ENCODE data around the gene RORC. TPM values are rescaled to one million over a fixed set of nuclear protein-coding genes. Genes with fewer than 3 reads are reported as not detected.
A peak's percentile ranks its signal among the peaks of the same experiment; 100 is the strongest.

Gene RORC
- total RNA-seq, 1 donor from 2014 or later: not detected

DNA sequence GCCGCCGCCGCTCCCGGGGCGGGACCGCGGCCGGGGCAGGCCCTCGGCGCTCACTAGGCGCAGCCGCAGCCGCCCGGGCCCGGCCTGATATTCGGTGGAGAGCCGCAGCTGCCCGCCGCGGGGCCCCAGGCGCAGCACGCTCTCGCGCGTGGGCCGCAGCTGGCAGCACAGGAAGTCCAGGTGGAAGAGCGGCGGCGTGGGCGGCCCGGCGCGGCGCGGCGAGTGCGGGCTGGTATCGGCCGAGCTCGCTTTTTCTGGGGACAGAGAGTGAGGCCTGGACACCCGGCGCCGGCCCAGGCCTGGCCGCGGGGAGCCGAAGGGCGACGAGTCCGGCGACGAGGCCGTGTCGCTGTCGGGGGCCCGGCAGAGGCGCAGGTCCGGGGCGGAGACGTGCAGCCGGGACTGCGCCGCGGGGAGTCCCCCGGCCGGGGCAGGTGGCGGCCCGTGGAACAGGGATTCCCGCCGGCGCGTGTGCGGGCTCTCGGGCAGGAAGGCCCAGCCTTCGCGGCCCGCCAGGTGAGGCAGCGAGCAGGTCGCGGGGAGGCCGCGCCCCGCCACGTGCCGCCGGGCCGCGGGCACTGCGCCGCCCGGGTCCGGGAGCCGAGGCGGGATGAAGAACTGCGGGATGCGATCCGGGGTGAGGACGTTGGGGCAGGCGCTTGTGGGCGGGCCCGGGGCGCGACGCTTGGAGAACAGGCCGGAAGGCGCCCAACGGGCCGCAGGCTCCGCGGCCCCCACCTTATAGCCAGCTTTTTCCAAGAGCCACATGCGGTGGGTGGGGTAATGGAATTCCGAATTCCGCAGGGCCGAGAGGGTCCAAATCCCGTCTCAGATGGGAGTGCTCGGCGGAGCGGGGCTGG lies 6.8 kb upstream of the RORC start:
- TF ChIP-seq, protein P1, sequence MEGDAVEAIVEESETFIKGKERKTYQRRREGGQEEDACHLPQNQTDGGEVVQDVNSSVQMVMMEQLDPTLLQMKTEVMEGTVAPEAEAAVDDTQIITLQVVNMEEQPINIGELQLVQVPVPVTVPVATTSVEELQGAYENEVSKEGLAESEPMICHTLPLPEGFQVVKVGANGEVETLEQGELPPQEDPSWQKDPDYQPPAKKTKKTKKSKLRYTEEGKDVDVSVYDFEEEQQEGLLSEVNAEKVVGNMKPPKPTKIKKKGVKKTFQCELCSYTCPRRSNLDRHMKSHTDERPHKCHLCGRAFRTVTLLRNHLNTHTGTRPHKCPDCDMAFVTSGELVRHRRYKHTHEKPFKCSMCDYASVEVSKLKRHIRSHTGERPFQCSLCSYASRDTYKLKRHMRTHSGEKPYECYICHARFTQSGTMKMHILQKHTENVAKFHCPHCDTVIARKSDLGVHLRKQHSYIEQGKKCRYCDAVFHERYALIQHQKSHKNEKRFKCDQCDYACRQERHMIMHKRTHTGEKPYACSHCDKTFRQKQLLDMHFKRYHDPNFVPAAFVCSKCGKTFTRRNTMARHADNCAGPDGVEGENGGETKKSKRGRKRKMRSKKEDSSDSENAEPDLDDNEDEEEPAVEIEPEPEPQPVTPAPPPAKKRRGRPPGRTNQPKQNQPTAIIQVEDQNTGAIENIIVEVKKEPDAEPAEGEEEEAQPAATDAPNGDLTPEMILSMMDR (IDR thresholded peaks at IDR 0.05; ENCODE audit: partially characterized antibody, unreplicated experiment): no peak
- H3K9me3 Mint-ChIP-seq (ENCODE audit: unreplicated experiment): peaks cover 6% of the 10 kb centered on the region

DNA sequence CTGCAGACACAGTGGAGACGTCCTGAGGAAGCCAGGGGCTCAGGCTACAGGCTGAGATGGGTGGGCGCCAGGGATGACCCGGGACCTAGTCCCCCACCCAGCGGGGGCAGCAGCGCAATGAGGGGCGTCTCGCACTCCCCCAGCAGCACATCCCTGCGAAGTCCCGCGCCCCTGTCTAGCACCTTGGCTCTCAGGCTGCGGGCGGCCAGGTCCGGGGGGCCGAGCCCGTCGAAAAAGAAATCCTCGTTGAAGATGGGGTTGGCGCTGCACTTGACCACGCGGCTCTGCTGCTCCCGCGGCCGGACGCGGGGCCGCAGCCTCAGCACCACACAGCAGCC lies 6.3 kb upstream of the RORC start:
- no peak for DNase-seq
- Mint-ChIP-seq H3K27me3 (ENCODE audit: unreplicated experiment) (peaks cover 23% of the 10 kb centered on the region), H3K27ac (ENCODE audit: unreplicated experiment) (no peak overlapping the region), H3K4me3 (ENCODE audit: unreplicated experiment) (peak overlapping the region; percentile 63), H3K9me3 (ENCODE audit: unreplicated experiment) (peaks cover 6% of the 10 kb centered on the region), H3K36me3 (ENCODE audit: unreplicated experiment) (no peaks in the 10 kb centered on the region), H3K4me1 (ENCODE audit: low read depth, unreplicated experiment) (peaks cover 4% of the 10 kb centered on the region)
- TF ChIP-seq, protein P1 (IDR thresholded peaks at IDR 0.05; ENCODE audit: partially characterized antibody, unreplicated experiment): no peak

More for the DNA sequence above, 6.8 kb upstream of the RORC start:
- no peak overlapping the region for H3K27ac Mint-ChIP-seq (ENCODE audit: unreplicated experiment)
- peaks cover 23% of the 10 kb centered on the region for H3K27me3 Mint-ChIP-seq (ENCODE audit: unreplicated experiment)
- no peaks in the 10 kb centered on the region for H3K36me3 Mint-ChIP-seq (ENCODE audit: unreplicated experiment)
- H3K4me3 Mint-ChIP-seq (ENCODE audit: unreplicated experiment): peak overlapping the region; percentile 82
- peaks cover 4% of the 10 kb centered on the region for H3K4me1 Mint-ChIP-seq (ENCODE audit: low read depth, unreplicated experiment)
- DNase-seq: no peak

DNA sequence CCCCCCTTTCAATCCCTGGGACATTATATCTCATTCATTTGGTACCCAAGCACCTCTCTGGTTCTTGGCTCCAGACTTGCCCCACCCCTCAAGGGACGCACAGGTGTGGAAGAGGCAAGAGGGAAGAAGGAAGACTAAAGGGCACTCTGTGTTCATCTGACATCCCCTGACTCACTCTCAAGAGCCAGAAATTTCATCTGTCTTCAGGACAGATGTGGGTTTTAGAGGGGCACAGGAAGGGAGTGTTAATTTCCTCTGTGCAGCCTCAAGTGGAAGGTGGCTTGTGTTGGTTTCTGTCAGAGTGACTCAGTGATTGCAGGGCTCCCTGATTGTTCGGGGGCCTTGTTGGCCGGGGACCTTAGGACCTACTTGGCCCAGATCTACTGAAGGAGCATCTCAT lies 5.6 kb upstream of the RORC start:
- TF ChIP-seq, protein P1 (IDR thresholded peaks at IDR 0.05; ENCODE audit: partially characterized antibody, unreplicated experiment): no peak
- Mint-ChIP-seq H3K4me3 (ENCODE audit: unreplicated experiment) (peak overlapping the region; percentile 63), H3K4me1 (ENCODE audit: low read depth, unreplicated experiment) (peaks cover 4% of the 10 kb centered on the region), H3K9me3 (ENCODE audit: unreplicated experiment) (peaks cover 6% of the 10 kb centered on the region), H3K36me3 (ENCODE audit: unreplicated experiment) (no peaks in the 10 kb centered on the region), H3K27me3 (ENCODE audit: unreplicated experiment) (peaks cover 23% of the 10 kb centered on the region), H3K27ac (ENCODE audit: unreplicated experiment) (no peak overlapping the region)
- no peak for DNase-seq

DNA sequence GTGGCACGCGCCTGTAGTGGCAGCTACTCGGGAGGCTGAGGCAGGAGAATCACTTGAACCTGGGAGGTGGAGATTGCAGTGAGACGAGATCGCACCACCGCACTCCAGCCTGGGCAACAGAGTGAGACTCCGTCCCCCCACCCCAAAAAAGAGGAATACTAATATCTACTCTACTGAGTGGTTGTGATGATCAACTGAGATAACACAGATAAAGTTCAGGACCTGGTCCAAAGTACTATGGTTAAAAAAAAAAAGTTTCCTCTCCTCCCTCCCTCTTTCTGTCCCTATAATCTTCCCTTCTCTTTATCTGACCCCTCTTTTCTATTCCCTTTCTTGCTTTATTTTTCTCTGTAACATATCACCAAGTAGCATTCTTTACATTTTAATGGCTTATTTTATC lies 4.0 kb upstream of the RORC start:
- peaks cover 18% of the 10 kb centered on the region for H3K27me3 Mint-ChIP-seq (ENCODE audit: unreplicated experiment)
- H3K27ac Mint-ChIP-seq (ENCODE audit: unreplicated experiment): no peak overlapping the region
- no peak for DNase-seq

DNA sequence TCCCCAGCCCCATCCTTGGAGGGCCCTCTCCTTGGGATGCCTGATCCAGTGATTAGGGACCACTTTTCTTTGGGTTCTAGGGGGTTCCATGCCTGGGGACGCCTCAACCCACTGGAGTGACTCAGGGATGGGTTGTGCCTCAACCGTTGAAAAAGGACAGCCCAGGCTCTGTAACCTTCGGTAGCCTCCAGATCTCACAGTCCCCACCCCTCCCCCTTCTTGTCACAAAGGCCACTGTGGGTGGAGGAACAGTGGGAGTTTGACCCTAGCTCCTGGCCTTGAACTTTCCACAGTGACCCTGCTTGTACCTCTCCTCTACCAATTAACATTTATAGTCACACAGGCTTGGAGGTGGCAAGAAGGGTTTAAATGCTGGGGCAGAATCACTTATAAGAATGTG lies 2.6 kb upstream of the RORC start:
- Mint-ChIP-seq H3K9me3 (ENCODE audit: unreplicated experiment) (peaks cover 9% of the 10 kb centered on the region), H3K27me3 (ENCODE audit: unreplicated experiment) (peaks cover 21% of the 10 kb centered on the region), H3K27ac (ENCODE audit: unreplicated experiment) (no peak overlapping the region), H3K4me1 (ENCODE audit: low read depth, unreplicated experiment) (peaks cover 8% of the 10 kb centered on the region), H3K36me3 (ENCODE audit: unreplicated experiment) (no peaks in the 10 kb centered on the region), H3K4me3 (ENCODE audit: unreplicated experiment) (no peak overlapping the region)
- TF ChIP-seq, protein P1 (IDR thresholded peaks at IDR 0.05; ENCODE audit: partially characterized antibody, unreplicated experiment): no peak
- no peak for DNase-seq

More for the DNA sequence above, 4.0 kb upstream of the RORC start:
- H3K4me1 Mint-ChIP-seq (ENCODE audit: low read depth, unreplicated experiment): peaks cover 4% of the 10 kb centered on the region
- H3K4me3 Mint-ChIP-seq (ENCODE audit: unreplicated experiment): no peak overlapping the region
- peaks cover 9% of the 10 kb centered on the region for H3K9me3 Mint-ChIP-seq (ENCODE audit: unreplicated experiment)
- H3K36me3 Mint-ChIP-seq (ENCODE audit: unreplicated experiment): no peaks in the 10 kb centered on the region
- TF ChIP-seq, protein P1 (IDR thresholded peaks at IDR 0.05; ENCODE audit: partially characterized antibody, unreplicated experiment): no peak
